Spleen (tissue), 7 donors: Measurements from ENCODE around the gene HRK.

Experiments
- CTCF ChIP-seq, 11 experiments: fragments of 200-600 bp in 7 of 11; fragments of 450-650 bp in 4 of 11; sonication (generic) in 4 of 11; IDR thresholded peaks in 8 of 11; conservative IDR thresholded peaks in 3 of 11; 1 replicate in 7 of 11; 2 replicates in 4 of 11; pipeline versions ENCODE4 v1.4.0 to v1.8.0; 2016 to 2021; ENCODE audit warnings: antibody characterized with exemption in 11 of 11, inconsistent platforms in 4 of 11, mild to moderate bottlenecking in 1 of 11
- POLR2A ChIP-seq, 3 donors: fragments of 450-650 bp; IDR thresholded peaks; one replicate each; pipeline ENCODE4 v1.5.1; 2017; ENCODE audit warnings: antibody characterized with exemption in 3 of 3, mild to moderate bottlenecking in 1 of 3
- POLR2AphosphoS5 ChIP-seq, 3 donors: sonication (generic); formaldehyde crosslinking; IDR thresholded peaks; one replicate each; pipeline ENCODE4 v1.5.1; 2017; ENCODE audit warnings: antibody characterized with exemption in 3 of 3
- donor health status: DM: no; HTN: no; CAD: no; lungs with moderate emphysema.
- donor health status: DM: no; HTN: no; CAD: no.
- donor health status: DM: no; HTN: no; CAD: no.

GRCh38 chr12:116853507-116853906 is 27.7 kb downstream of the HRK start:
- TF ChIP-seq CTCF (IDR thresholded peaks at IDR 0.05 in 8 of 11, conservative IDR thresholded peaks at IDR 0.05 in 3 of 11) (no peak), POLR2A (IDR thresholded peaks at IDR 0.05) (no peak), POLR2AphosphoS5 (IDR thresholded peaks at IDR 0.05) (no peak)
